Breast epithelium (tissue), 3 donors: Measurements from ENCODE around the gene C10orf62.
"Not testable (repeated sequence)": the region's sequence is repeated elsewhere in the genome, so short reads cannot be mapped to it uniquely, and the experiment has no call there.

Experiments
- CTCF ChIP-seq, 3 donors: fragments of 450-650 bp; IDR thresholded peaks; one replicate each; pipeline ENCODE4 v1.5.1; 2016 to 2017; ENCODE audit warnings: antibody characterized with exemption in 3 of 3, mild to moderate bottlenecking in 3 of 3, moderate library complexity in 3 of 3
- POLR2AphosphoS5 ChIP-seq, 3 donors: sonication (generic); formaldehyde crosslinking; IDR thresholded peaks; one replicate each; pipeline ENCODE4 v1.6.1; 2017; ENCODE audit warnings: antibody characterized with exemption in 3 of 3

GRCh38 chr10:97562329-97562728 lies 27.2 kb upstream of the C10orf62 start:
- TF ChIP-seq CTCF, POLR2AphosphoS5 (IDR thresholded peaks at IDR 0.05): not testable (repeated sequence)
